GM18499 (cell line): ENCODE measurements around the gene OR4N5.

ENCODE experiments used
- ATAC-seq: cut with Tn5 transposase; IDR thresholded peaks from one replicate; pipeline ENCODE4 v1.9.1; 2021; ENCODE audit warnings: moderate number of reproducible peaks; ENCODE audit not compliant: insufficient read depth, unreplicated experiment

The OR4N5 gene

DNA sequence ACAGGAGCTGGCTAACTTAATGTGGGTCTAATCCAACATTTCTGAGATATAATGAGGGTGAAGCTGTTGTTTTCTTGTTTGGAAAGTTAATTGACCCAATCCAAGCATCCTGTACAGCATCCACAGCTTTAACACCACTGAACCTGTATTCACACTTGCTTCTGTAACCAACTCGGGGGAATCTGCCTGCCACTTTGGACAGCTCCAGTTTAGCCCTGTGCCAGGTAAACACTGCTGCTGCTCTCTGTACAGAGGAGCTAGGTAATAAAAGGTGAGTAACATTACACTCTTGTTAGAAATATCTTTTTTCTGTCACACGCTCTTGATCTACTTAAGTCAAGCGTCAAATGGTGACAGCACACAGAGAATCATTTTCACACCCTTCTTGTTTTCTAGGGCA, 52.8 kb downstream of the OR4N5 start:
- ATAC-seq, result no peak

DNA sequence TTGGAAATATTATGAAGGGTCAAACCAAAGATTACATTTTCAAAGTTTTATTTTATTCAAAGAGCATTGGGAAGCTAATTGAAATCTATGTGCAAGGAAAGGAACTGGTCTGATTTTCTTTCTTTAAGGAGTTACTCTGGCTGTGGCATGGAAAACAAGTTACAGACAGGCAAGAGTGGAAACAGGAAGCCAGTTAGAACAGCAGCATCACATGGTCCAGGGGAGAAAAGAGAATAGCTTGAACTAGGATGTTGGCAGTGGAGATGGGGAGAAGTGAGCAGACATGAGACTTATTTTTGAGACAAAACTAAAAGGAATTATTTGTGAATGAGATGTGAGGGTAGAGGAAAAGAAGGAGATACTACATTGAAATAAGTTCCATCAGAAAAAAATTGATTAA, 55.5 kb downstream of the OR4N5 start:
- ATAC-seq, result no peak
